Frontal cortex (tissue), 4 donors: Measurements from ENCODE around the gene GPR158. TPM values are rescaled to one million over a fixed set of nuclear protein-coding genes. Genes with fewer than 3 reads are reported as not detected.

Experiments
- DNase-seq, 2 donors: peaks; one replicate each; pipeline ENCODE4 v3.0.0; 2012; ENCODE audit warnings: low spot score in 2 of 2
- FAIRE-seq: peaks from 2 replicates; lab custom pipeline; 2012; peaks lifted over from hg19 to GRCh38; lab: Jason Lieb, UNC
- small RNA-seq: library from RNA; depleted of rRNA; stranded (forward); fragments of <200 nt; gene quantifications from one replicate; pipeline ENCODE3, GENCODE V24; 2014
- total RNA-seq: library from RNA; depleted of rRNA; stranded (reverse); fragments of >200 nt; gene quantifications from one replicate; pipeline ENCODE4 v1.2.3, GENCODE V29; 2014
- donor health status: control.
- donor health status: control.
- donor health status: control.

GPR158 gene
- total RNA-seq, 1 donor from 2014 or later = 9.0 TPM

- FAIRE-seq = no peak
- no peak for DNase-seq
These were observed 458.0 kb downstream of the GPR158 start for GRCh38 chr10:25632802-25633201.

- FAIRE-seq = no peak
- DNase-seq = no peak
These were observed 458.7 kb downstream of the GPR158 start for GRCh38 chr10:25633542-25633941.

- FAIRE-seq (no peak), DNase-seq (no peak)
These were observed 464.8 kb downstream of the GPR158 start for GRCh38 chr10:25639646-25640045.

- FAIRE-seq (no peak), DNase-seq (no peak)
These were observed 466.8 kb downstream of the GPR158 start for GRCh38 chr10:25641595-25641994.

- DNase-seq (no peak), FAIRE-seq (no peak)
These were observed 467.9 kb downstream of the GPR158 start for GRCh38 chr10:25642721-25643120.

- FAIRE-seq = no peak
These were observed 471.6 kb downstream of the GPR158 start for GRCh38 chr10:25646371-25646770.

GRCh38 chr10:25651534-25651933 is 476.7 kb downstream of the GPR158 start:
- no peak for FAIRE-seq

More at GRCh38 chr10:25646371-25646770, 471.6 kb downstream of the GPR158 start:
- DNase-seq = no peak

More at GRCh38 chr10:25651534-25651933, 476.7 kb downstream of the GPR158 start:
- DNase-seq = no peak

Small RNA genes within 50 kb of the gene (small RNA-seq; reads per million reads assigned to genes)
- not detected for gene RN7SKP220

Other genes starting within 250 kb of the GPR158 start
- gene PRTFDC1, start 222.4 kb upstream of the GPR158 start, total RNA-seq = 29.8 TPM
- 4.5 TPM for gene ENKUR, start 158.8 kb upstream of the GPR158 start, total RNA-seq
- 19.2 TPM for gene THNSL1, start 158.4 kb upstream of the GPR158 start, total RNA-seq